ENCODE results near the gene CIAO2B. TPM values are rescaled to one million over a fixed set of nuclear protein-coding genes. Genes with fewer than 3 reads are reported as not detected.

The CIAO2B gene
- total RNA-seq, 1 donor from 2014 or later, result 61.3 TPM

GRCh38 chr16:66916518-66916917 lies 17.7 kb downstream of the CIAO2B start:
- DNase-seq (ENCODE audit: low spot score), result no peak
- no peaks in the 10 kb centered on the region for H3K36me3 Mint-ChIP-seq (ENCODE audit: low read depth)
- H3K4me3 Mint-ChIP-seq (ENCODE audit: unreplicated experiment), result no peak overlapping the region
- peaks cover 21% of the 10 kb centered on the region for H3K27me3 Mint-ChIP-seq (ENCODE audit: low read depth)
- H3K4me1 Mint-ChIP-seq (ENCODE audit: low read depth), result no peaks in the 10 kb centered on the region
- H3K9me3 Mint-ChIP-seq (ENCODE audit: low read depth), result no peaks in the 10 kb centered on the region
- TF ChIP-seq CTCF (IDR thresholded peaks at IDR 0.05), result no peak
- no peak overlapping the region for H3K27ac Mint-ChIP-seq (ENCODE audit: unreplicated experiment)

- no peaks in the 10 kb centered on the region for H3K9me3 Mint-ChIP-seq (ENCODE audit: low read depth)
- H3K27ac Mint-ChIP-seq (ENCODE audit: unreplicated experiment), result no peak overlapping the region
Measured at GRCh38 chr16:66915041-66915440, 19.2 kb downstream of the CIAO2B start.

GRCh38 chr16:66914541-66914940 lies 19.7 kb downstream of the CIAO2B start:
- no peaks in the 10 kb centered on the region for H3K9me3 Mint-ChIP-seq (ENCODE audit: low read depth)
- no peak overlapping the region for H3K27ac Mint-ChIP-seq (ENCODE audit: unreplicated experiment)
- peaks cover 19% of the 10 kb centered on the region for H3K27me3 Mint-ChIP-seq (ENCODE audit: low read depth)
- no peaks in the 10 kb centered on the region for H3K36me3 Mint-ChIP-seq (ENCODE audit: low read depth)
- TF ChIP-seq CTCF (IDR thresholded peaks at IDR 0.05), result no peak
- no peak for DNase-seq (ENCODE audit: low spot score)
- no peak overlapping the region for H3K4me3 Mint-ChIP-seq (ENCODE audit: unreplicated experiment)
- H3K4me1 Mint-ChIP-seq (ENCODE audit: low read depth), result no peaks in the 10 kb centered on the region

More at GRCh38 chr16:66915041-66915440, 19.2 kb downstream of the CIAO2B start:
- Mint-ChIP-seq H3K4me3 (ENCODE audit: unreplicated experiment) (no peak overlapping the region), H3K27me3 (ENCODE audit: low read depth) (peaks cover 19% of the 10 kb centered on the region), H3K4me1 (ENCODE audit: low read depth) (no peaks in the 10 kb centered on the region), H3K36me3 (ENCODE audit: low read depth) (no peaks in the 10 kb centered on the region)
- no peak for TF ChIP-seq CTCF (IDR thresholded peaks at IDR 0.05)
- DNase-seq (ENCODE audit: low spot score), result no peak

GRCh38 chr16:66913711-66914110 lies 20.5 kb downstream of the CIAO2B start:
- no peak for DNase-seq (ENCODE audit: low spot score)
- no peaks in the 10 kb centered on the region for H3K36me3 Mint-ChIP-seq (ENCODE audit: low read depth)
- no peak overlapping the region for H3K4me3 Mint-ChIP-seq (ENCODE audit: unreplicated experiment)
- H3K27ac Mint-ChIP-seq (ENCODE audit: unreplicated experiment), result no peak overlapping the region
- no peak for TF ChIP-seq CTCF (IDR thresholded peaks at IDR 0.05)
- no peaks in the 10 kb centered on the region for H3K9me3 Mint-ChIP-seq (ENCODE audit: low read depth)
- no peaks in the 10 kb centered on the region for H3K4me1 Mint-ChIP-seq (ENCODE audit: low read depth)
- H3K27me3 Mint-ChIP-seq (ENCODE audit: low read depth), result peaks cover 15% of the 10 kb centered on the region

- Mint-ChIP-seq H3K9me3 (ENCODE audit: low read depth) (no peaks in the 10 kb centered on the region), H3K27ac (ENCODE audit: unreplicated experiment) (no peak overlapping the region), H3K36me3 (ENCODE audit: low read depth) (no peaks in the 10 kb centered on the region)
Measured at GRCh38 chr16:66913081-66913480, 21.1 kb downstream of the CIAO2B start.

More at GRCh38 chr16:66913081-66913480, 21.1 kb downstream of the CIAO2B start:
- H3K4me3 Mint-ChIP-seq (ENCODE audit: unreplicated experiment), result no peak overlapping the region
- no peak for TF ChIP-seq CTCF (IDR thresholded peaks at IDR 0.05)
- no peak for DNase-seq (ENCODE audit: low spot score)
- peaks cover 19% of the 10 kb centered on the region for H3K27me3 Mint-ChIP-seq (ENCODE audit: low read depth)
- H3K4me1 Mint-ChIP-seq (ENCODE audit: low read depth), result no peaks in the 10 kb centered on the region

Data from chondrocyte (in vitro differentiated cells).